Heart left ventricle (tissue), 16 donors: ENCODE data around the gene ZNF44. TPM values are rescaled to one million over a fixed set of nuclear protein-coding genes. Genes with fewer than 3 reads are reported as not detected.

Source experiments
- ATAC-seq, 4 donors: fragments of 200-7000 bp; cut with Tn5 transposase; one replicate each; pipeline ENCODE4 v1.9.1; 2020 to 2022; ENCODE audit warnings: moderate library complexity in 4 of 4, mild to moderate bottlenecking in 3 of 4, moderate number of reproducible peaks in 1 of 4
- DNase-seq, 5 donors: peaks; one replicate each; pipeline ENCODE4 v3.0.0-alpha.2; 2020
- H3K27ac ChIP-seq, 12 donors: fragments of 200-600 bp; sonication (generic) in 4 of 12; one replicate each; pipeline versions ENCODE4 v1.5.0 to v1.8.0; 2016 to 2022; ENCODE audit warnings: mild to moderate bottlenecking in 2 of 12
- H3K27me3 ChIP-seq, 9 donors: fragments of 200-600 bp; sonication (generic) in 2 of 9; one replicate each; pipeline versions ENCODE4 v1.5.1 to v1.8.0; 2016 to 2022; ENCODE audit warnings: mild to moderate bottlenecking in 3 of 9
- H3K36me3 ChIP-seq, 9 donors: fragments of 200-600 bp; sonication (generic) in 2 of 9; one replicate each; pipeline versions ENCODE4 v1.5.0 to v1.8.0; 2018 to 2022; ENCODE audit warnings: mild to moderate bottlenecking in 2 of 9
- H3K4me1 ChIP-seq, 12 donors: fragments of 200-600 bp; sonication (generic) in 4 of 12; one replicate each; pipeline versions ENCODE4 v1.5.0 to v1.8.0; 2016 to 2022; ENCODE audit warnings: mild to moderate bottlenecking in 3 of 12
- H3K4me3 ChIP-seq, 12 donors: fragments of 200-600 bp; sonication (generic) in 4 of 12; one replicate each; pipeline versions ENCODE4 v1.5.0 to v1.8.0; 2017 to 2022; ENCODE audit warnings: mild to moderate bottlenecking in 9 of 12, moderate library complexity in 4 of 12
- H3K9me3 ChIP-seq, 12 donors: fragments of 200-600 bp; sonication (generic) in 4 of 12; one replicate each; pipeline versions ENCODE4 v1.5.0 to v1.8.0; 2016 to 2022; ENCODE audit warnings: mild to moderate bottlenecking in 1 of 12
- CTCF ChIP-seq, 12 donors: fragments of 200-600 bp; sonication (generic) in 4 of 12; IDR thresholded peaks; one replicate each; pipeline versions ENCODE4 v1.5.0 to v1.8.0; 2018 to 2022; ENCODE audit warnings: antibody characterized with exemption in 12 of 12, mild to moderate bottlenecking in 5 of 12
- POLR2A ChIP-seq, 2 donors: fragments of 450-650 bp; IDR thresholded peaks; one replicate each; pipeline ENCODE4 v1.6.1; 2017; ENCODE audit warnings: antibody characterized with exemption in 2 of 2, mild to moderate bottlenecking in 2 of 2, moderate library complexity in 2 of 2
- WGBS, 4 donors: extraction: QIAGEN DNeasy Blood & Tissue Kit in 2 of 4; methylation state at CpG; one replicate each; pipeline versions ENCODE4 v1.1.5 to v1.1.7; 2013 to 2018; 5-methylcytosine and 5-hydroxymethylcytosine counted together
- intact Hi-C, 10 donors: fragments of 100-400 bp; cut with DNase I; formaldehyde crosslinking; loops; one replicate each; pipeline versions ENCODE4 v1.11.1 to v1.14.2; 2022
- polyA plus RNA-seq, 2 donors: library from polyadenylated mRNA; stranded (reverse); fragments of 200-250 nt; gene quantifications; one replicate each; pipeline ENCODE4 v1.2.3, GENCODE V29; 2013
- total RNA-seq, 9 donors: library from RNA; depleted of rRNA in 2 of 9; stranded (reverse); fragments of >200 nt in 2 of 9; fragmentation: NEBNext Ultra II Directional in 3 of 9; extraction: Animal tissue kit (Norgen Biotek cat#: 25700) in 3 of 9; gene quantifications; one replicate each; pipeline versions ENCODE4 v1.1.0 to v1.2.4, GENCODE V29; 2016 to 2023
- donor health status: ischemic (EF 13 %, LVEDD 7.1; RV severe dilation, severe dysfunction).
- donor health status: healthy with polysubstance abuse.
- donor health status: DM: no; HTN: yes; CAD: no.
- donor health status: DM: no; HTN: no; CAD: no.
- donor health status: ischemic (EF 25% LVEDD 6.9; RV normal size, moderate dysfunction).
- donor health status: ischemic (EF 25% LVEDD 5.7; RV mildly dilated, moderate dysfunction).
- donor health status: healthy.
- donor health status: DM: yes; HTN: yes; CAD: no.
- donor health status: ischemic (EF 35%, LVEDD 5.7; RV mildly dilated, moderate dysfunction).
- donor health status: nonischemic (EF 11% LVEDD 7.7; RV severe dilation, severe dysfunction).
- donor health status: DM: yes; HTN: yes; CAD: no.
- donor health status: PGD.
- donor health status: ischemic (EF 29% LVEDD 5.4; RV normal size, mild dysfunction).
- donor health status: nonischemic (EF 23%, LVEDD 6.1; RV moderate dilation, normal function).

ZNF44 gene
- total and polyA plus RNA-seq, 11 donors = 4.3 to 13.7 (median 9.0) TPM

GRCh38 chr19:12261554-12261953 is 33.1 kb downstream of the ZNF44 start:
- TF ChIP-seq POLR2A (IDR thresholded peaks at IDR 0.05) (no peak), CTCF (IDR thresholded peaks at IDR 0.05) (no peak)
- Histone ChIP-seq H3K36me3 (no peaks in the 10 kb centered on the region), H3K27me3 (no peaks in the 10 kb centered on the region), H3K4me1 (no peaks in the 10 kb centered on the region), H3K9me3 (peaks cover 0 to 56% (median 9%) of the 10 kb centered on the region in 12 donors), H3K27ac (no peak overlapping the region), H3K4me3 (no peak overlapping the region)
- no peak for DNase-seq
- intact Hi-C loops = no loop called here
- 95 to 100% (median 97%) methylated on average over 1 of the region's 1 CpG for WGBS, 4 donors
- ATAC-seq = no peak

GRCh38 chr19:12260861-12261260 is 33.8 kb downstream of the ZNF44 start:
- Histone ChIP-seq H3K27me3 (no peaks in the 10 kb centered on the region), H3K36me3 (no peaks in the 10 kb centered on the region), H3K4me1 (no peaks in the 10 kb centered on the region), H3K4me3 (no peak overlapping the region), H3K27ac (no peak overlapping the region), H3K9me3 (peaks cover 0 to 52% (median 4%) of the 10 kb centered on the region in 12 donors)
- ATAC-seq (no peak), DNase-seq (no peak)
- TF ChIP-seq CTCF (IDR thresholded peaks at IDR 0.05) = no peak
- no peak for TF ChIP-seq POLR2A (IDR thresholded peaks at IDR 0.05)
- 91 to 96% (median 94%) methylated on average over 3 of the region's 3 CpGs for WGBS, 4 donors
- intact Hi-C loops = no loop called here

DNA sequence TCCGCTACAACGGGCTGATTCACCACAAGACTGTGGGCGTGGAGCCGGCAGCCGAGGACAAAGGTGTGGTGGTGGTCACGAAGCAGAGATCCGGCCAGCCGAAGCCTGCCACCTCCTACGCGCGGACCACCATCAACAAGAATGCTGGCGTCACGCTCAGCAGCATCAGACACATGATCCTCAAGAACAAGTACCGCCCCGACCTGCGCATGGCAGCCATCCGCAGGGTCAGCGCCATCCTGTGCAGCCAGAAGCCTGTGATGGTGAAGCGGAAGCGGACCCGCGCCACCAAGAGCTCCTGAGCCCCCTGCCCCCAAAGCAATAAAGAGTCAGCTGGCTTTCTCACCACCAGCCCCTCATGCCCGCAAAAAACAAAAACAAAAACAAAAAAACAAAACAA is 34.4 kb downstream of the ZNF44 start:
- Histone ChIP-seq H3K4me1 (no peaks in the 10 kb centered on the region), H3K36me3 (no peaks in the 10 kb centered on the region), H3K27me3 (no peaks in the 10 kb centered on the region), H3K27ac (no peak overlapping the region), H3K9me3 (peaks cover 0 to 52% (median 2%) of the 10 kb centered on the region in 12 donors), H3K4me3 (no peak overlapping the region)
- no peak for TF ChIP-seq CTCF (IDR thresholded peaks at IDR 0.05)
- DNase-seq = no peak
- intact Hi-C loops = no loop called here
- no peak for ATAC-seq
- WGBS, 4 donors = 97 to 98% (median 97%) methylated on average over 21 to 23 of the region's 23 CpGs

DNA sequence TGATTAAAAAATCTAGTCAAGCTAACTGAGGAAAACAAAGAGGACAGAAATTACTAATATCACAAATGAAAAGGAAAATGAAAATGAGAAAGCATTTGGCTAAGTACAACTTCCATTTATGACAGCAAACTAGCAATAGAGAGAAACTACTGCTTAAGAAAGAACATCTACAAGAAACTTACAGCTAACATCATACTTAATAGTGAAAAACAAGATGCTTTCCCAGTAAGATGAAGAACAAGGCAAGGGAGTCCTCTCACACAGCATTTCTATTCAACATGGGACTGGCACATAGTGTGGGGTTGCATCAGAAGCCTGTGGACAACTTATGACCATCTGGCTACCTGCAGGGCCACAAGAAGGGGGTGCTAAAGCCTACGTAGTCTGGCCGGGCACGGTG is 39.3 kb downstream of the ZNF44 start:
- H3K27ac ChIP-seq = no peak overlapping the region
- peaks cover 0 to 55% (median 0%) of the 10 kb centered on the region in 12 donors for H3K9me3 ChIP-seq
- H3K27me3 ChIP-seq = no peaks in the 10 kb centered on the region
- H3K4me3 ChIP-seq = no peak overlapping the region
- no peak for DNase-seq
- no peak for ATAC-seq
- peaks cover 0 to under 1% (median 0%) of the 10 kb centered on the region in 9 donors for H3K36me3 ChIP-seq
- TF ChIP-seq POLR2A (IDR thresholded peaks at IDR 0.05) (no peak), CTCF (IDR thresholded peaks at IDR 0.05) (no peak)
- 73 to 91% (median 85%) methylated on average over 3 of the region's 3 CpGs for WGBS, 4 donors
- intact Hi-C loops = no loop called here
- no peaks in the 10 kb centered on the region for H3K4me1 ChIP-seq
